Mesothelial cell of epicardium (in vitro differentiated cells): ENCODE measurements around the gene TGFBR1. TPM values are rescaled to one million over a fixed set of nuclear protein-coding genes. Genes with fewer than 3 reads are reported as not detected.

Experiments used
- DNase-seq, 2 experiments: peaks; one replicate each; pipeline ENCODE4 v3.0.0; 2021; ENCODE audit warnings: low spot score in 2 of 2; ENCODE audit not compliant: unreplicated experiment in 2 of 2
- H3K27ac Mint-ChIP-seq: 2 replicates; pipeline ENCODE4 v1.8.0; 2021; ENCODE audit warnings: mixed read lengths
- H3K27me3 Mint-ChIP-seq: 2 replicates; pipeline ENCODE4 v1.8.0; 2021; ENCODE audit warnings: low read depth, mixed read lengths
- H3K36me3 Mint-ChIP-seq: 2 replicates; pipeline ENCODE4 v1.8.0; 2021; ENCODE audit warnings: mixed read lengths
- H3K4me1 Mint-ChIP-seq: 2 replicates; pipeline ENCODE4 v1.8.0; 2021; ENCODE audit warnings: mixed read lengths
- H3K4me3 Mint-ChIP-seq: 2 replicates; pipeline ENCODE4 v1.8.0; 2021; ENCODE audit warnings: mild to moderate bottlenecking, moderate library complexity, mixed read lengths
- H3K9me3 Mint-ChIP-seq: 2 replicates; pipeline ENCODE4 v1.8.0; 2021; ENCODE audit warnings: mixed read lengths
- CTCF ChIP-seq: fragments of 200-600 bp; sonication (generic); IDR thresholded peaks from one replicate; pipeline ENCODE4 v1.5.0; 2021; ENCODE audit warnings: antibody characterized with exemption; ENCODE audit not compliant: unreplicated experiment
- total RNA-seq: library from RNA; stranded (reverse); gene quantifications from 3 replicates; pipeline ENCODE4 v1.2.1, GENCODE V29; 2021

The TGFBR1 gene
- total RNA-seq, 1 donor from 2014 or later: 77.5 TPM

DNA sequence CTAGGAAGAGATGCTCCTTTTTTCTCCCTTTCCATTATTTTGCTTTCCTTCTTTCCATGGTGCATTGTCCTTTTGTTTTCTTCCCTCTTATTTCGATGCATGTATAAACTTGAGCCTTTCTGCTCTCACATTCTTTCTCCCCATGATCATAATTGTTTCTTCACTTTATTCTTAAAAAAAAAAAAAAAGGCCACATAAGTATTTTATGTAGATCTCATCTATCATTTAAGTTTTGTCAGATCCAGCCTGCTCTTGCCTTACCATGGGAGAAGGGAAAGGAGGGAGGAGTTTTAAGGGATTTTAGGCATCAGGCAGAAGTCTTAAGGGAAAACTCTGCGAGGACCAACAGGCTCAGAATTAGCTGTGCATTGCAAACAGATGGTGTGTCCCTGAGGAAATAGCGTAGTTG, 11.1 kb downstream of the TGFBR1 start:
- Mint-ChIP-seq H3K4me3 (no peak overlapping the region), H3K27me3 (no peaks in the 10 kb centered on the region), H3K36me3 (no peaks in the 10 kb centered on the region), H3K27ac (peak overlapping the region; percentile 1), H3K4me1 (peaks cover 38% of the 10 kb centered on the region), H3K9me3 (no peaks in the 10 kb centered on the region)
- TF ChIP-seq CTCF: no peak
- DNase-seq: no peak

- Mint-ChIP-seq H3K4me3 (no peak overlapping the region), H3K9me3 (no peaks in the 10 kb centered on the region), H3K27ac (no peak overlapping the region)
Measured at GRCh38 chr9:99118782-99119466, 14.0 kb downstream of the TGFBR1 start.

GRCh38 chr9:99119976-99120655, 15.2 kb downstream of the TGFBR1 start:
- TF ChIP-seq CTCF: no peak
- Mint-ChIP-seq H3K4me1 (peaks cover 23% of the 10 kb centered on the region), H3K36me3 (no peaks in the 10 kb centered on the region), H3K9me3 (no peaks in the 10 kb centered on the region), H3K27ac (no peak overlapping the region), H3K27me3 (no peaks in the 10 kb centered on the region), H3K4me3 (no peak overlapping the region)
- DNase-seq: no peak

More at GRCh38 chr9:99118782-99119466, 14.0 kb downstream of the TGFBR1 start:
- TF ChIP-seq CTCF: no peak
- H3K4me1 Mint-ChIP-seq: peaks cover 26% of the 10 kb centered on the region
- no peaks in the 10 kb centered on the region for H3K27me3 Mint-ChIP-seq
- no peak for DNase-seq
- H3K36me3 Mint-ChIP-seq: no peaks in the 10 kb centered on the region

DNA sequence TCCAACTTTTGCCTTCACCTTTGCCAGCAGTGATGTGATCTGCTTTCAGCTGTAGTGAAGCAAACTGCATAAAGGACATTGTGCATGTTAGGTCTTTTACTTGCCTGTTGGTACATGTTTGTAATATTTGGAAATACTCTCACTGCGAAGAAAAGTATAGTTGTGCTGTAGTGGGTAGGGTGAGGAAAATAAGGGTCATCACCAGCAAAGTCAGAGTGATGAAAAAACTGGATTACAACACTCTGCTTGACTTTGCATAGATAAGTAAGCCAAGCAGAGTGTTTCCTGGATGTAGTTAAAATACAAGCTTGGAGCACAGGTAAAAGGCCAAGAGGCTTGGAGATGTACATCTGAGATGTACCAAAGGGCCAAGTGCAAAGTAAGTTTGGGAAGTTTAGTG, 16.7 kb downstream of the TGFBR1 start:
- no peak overlapping the region for H3K27ac Mint-ChIP-seq
- no peak for DNase-seq
- no peak overlapping the region for H3K4me3 Mint-ChIP-seq
- no peaks in the 10 kb centered on the region for H3K9me3 Mint-ChIP-seq
- no peaks in the 10 kb centered on the region for H3K27me3 Mint-ChIP-seq
- H3K4me1 Mint-ChIP-seq: peaks cover 14% of the 10 kb centered on the region
- H3K36me3 Mint-ChIP-seq: no peaks in the 10 kb centered on the region
- no peak for TF ChIP-seq CTCF

DNA sequence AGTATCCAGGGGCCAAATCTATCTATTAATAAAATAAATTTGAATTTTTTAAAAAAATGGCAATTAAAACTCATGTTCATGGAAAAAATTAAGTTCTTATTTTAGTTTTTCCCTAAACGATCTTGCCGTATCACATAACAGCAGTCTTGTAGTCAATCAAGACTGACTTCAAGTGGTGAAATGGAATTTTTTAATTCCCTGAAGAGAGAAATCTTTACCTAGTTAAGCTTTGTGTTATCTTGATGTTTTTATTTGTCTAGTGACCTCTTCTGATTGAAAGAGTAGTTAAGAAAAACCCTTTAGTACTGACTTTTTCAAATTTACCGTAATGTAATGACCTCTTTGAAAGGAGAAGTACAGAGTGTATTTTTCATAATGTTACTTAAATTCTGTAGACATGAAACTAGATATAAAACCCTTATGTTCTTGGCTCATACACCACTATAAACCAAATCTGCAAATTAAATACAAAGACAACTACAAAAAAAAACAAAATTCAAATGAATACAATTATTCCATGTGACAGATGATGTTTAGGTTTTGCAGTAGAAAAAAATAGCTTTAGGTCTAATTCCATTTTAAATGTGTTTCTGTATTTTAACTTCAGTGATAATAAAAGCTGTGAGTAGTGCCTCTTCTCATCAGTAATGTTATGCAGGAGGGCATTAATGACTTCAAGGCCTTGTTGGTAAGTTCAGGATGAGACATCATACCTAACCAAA, 19.8 kb downstream of the TGFBR1 start:
- peaks cover 2% of the 10 kb centered on the region for H3K36me3 Mint-ChIP-seq
- DNase-seq: no peak
- H3K27ac Mint-ChIP-seq: no peak overlapping the region
- no peaks in the 10 kb centered on the region for H3K27me3 Mint-ChIP-seq
- H3K9me3 Mint-ChIP-seq: peaks cover 3% of the 10 kb centered on the region
- no peak for TF ChIP-seq CTCF
- peaks cover 11% of the 10 kb centered on the region for H3K4me1 Mint-ChIP-seq
- no peak overlapping the region for H3K4me3 Mint-ChIP-seq
